GM23338 (cell line): ENCODE data around the gene AGMAT. TPM values are rescaled to one million over a fixed set of nuclear protein-coding genes. Genes with fewer than 3 reads are reported as not detected.

ENCODE experiments used
- ATAC-seq: fragments of 200-7000 bp; cut with Tn5 transposase; 3 replicates; pipeline ENCODE4 v1.9.1; 2020
- DNase-seq: peaks from one replicate; pipeline ENCODE4 v3.0.0-alpha.2; 2015; ENCODE audit warnings: low spot score
- H2AFZ ChIP-seq: fragments of 200-600 bp; sonication (generic); 2 replicates; pipeline ENCODE4 v1.8.0; 2016; ENCODE audit warnings: antibody characterized with exemption, mild to moderate bottlenecking, moderate library complexity
- H3F3A ChIP-seq: fragments of 200-600 bp; sonication (generic); replicated peaks from 2 replicates; pipeline ENCODE4 v1.8.0; 2017; ENCODE audit warnings: antibody characterized with exemption, mixed run types, low read depth
- H3K27ac ChIP-seq: fragments of 200-600 bp; sonication (generic); 2 replicates; pipeline ENCODE4 v1.6.1; 2016; ENCODE audit warnings: low read depth
- H3K27me3 ChIP-seq: fragments of 200-600 bp; sonication (generic); 2 replicates; pipeline ENCODE4 v1.8.0; 2016; ENCODE audit warnings: mild to moderate bottlenecking, mixed run types, moderate library complexity; ENCODE audit not compliant: insufficient read depth
- H3K36me3 ChIP-seq: fragments of 200-600 bp; sonication (generic); 2 replicates; pipeline ENCODE4 v1.8.0; 2016; ENCODE audit warnings: mild to moderate bottlenecking; ENCODE audit not compliant: insufficient read depth
- H3K4me1 ChIP-seq: fragments of 200-600 bp; sonication (generic); 2 replicates; pipeline ENCODE4 v1.8.0; 2016; ENCODE audit warnings: mild to moderate bottlenecking, moderate library complexity; ENCODE audit not compliant: insufficient read depth
- H3K4me2 ChIP-seq: fragments of 200-600 bp; sonication (generic); 2 replicates; pipeline ENCODE4 v1.7.1; 2017; ENCODE audit warnings: mixed run types
- H3K4me3 ChIP-seq: fragments of 200-600 bp; sonication (generic); 2 replicates; pipeline ENCODE4 v1.6.1; 2016; ENCODE audit warnings: mixed run types
- H3K79me2 ChIP-seq: fragments of 200-600 bp; sonication (generic); replicated peaks from 2 replicates; pipeline ENCODE4 v1.8.0; 2017; ENCODE audit warnings: mild to moderate bottlenecking; ENCODE audit not compliant: insufficient read depth
- H3K9me2 ChIP-seq: fragments of 200-600 bp; sonication (generic); 2 replicates; pipeline ENCODE4 v1.8.0; 2017; ENCODE audit not compliant: insufficient read depth
- H4K20me1 ChIP-seq: fragments of 200-600 bp; sonication (generic); replicated peaks from 2 replicates; pipeline ENCODE4 v1.8.0; 2017; ENCODE audit warnings: mild to moderate bottlenecking; ENCODE audit not compliant: insufficient read depth
- H3K27ac Mint-ChIP-seq: 2 replicates; pipeline ENCODE4 v1.8.0; 2020; ENCODE audit warnings: inconsistent platforms, mild to moderate bottlenecking, moderate library complexity, mixed read lengths
- H3K27me3 Mint-ChIP-seq: 3 replicates; pipeline ENCODE4 v1.8.0; 2022; ENCODE audit warnings: low read depth, mild to moderate bottlenecking, moderate library complexity, mixed read lengths, inconsistent platforms; ENCODE audit not compliant: insufficient read depth, poor library complexity
- H3K36me3 Mint-ChIP-seq: 3 replicates; pipeline ENCODE4 v1.8.0; 2021; ENCODE audit warnings: low read depth, mild to moderate bottlenecking, inconsistent platforms, moderate library complexity, mixed read lengths
- H3K4me1 Mint-ChIP-seq: 3 replicates; pipeline ENCODE4 v1.8.0; 2020; ENCODE audit warnings: mild to moderate bottlenecking, inconsistent platforms, mixed read lengths
- H3K4me3 Mint-ChIP-seq: 3 replicates; pipeline ENCODE4 v1.8.0; 2021; ENCODE audit warnings: moderate library complexity, mild to moderate bottlenecking, inconsistent platforms, mixed read lengths
- H3K9me3 Mint-ChIP-seq: 3 replicates; pipeline ENCODE4 v1.8.0; 2020; ENCODE audit warnings: moderate library complexity, mild to moderate bottlenecking, inconsistent platforms, mixed read lengths
- CREB1 ChIP-seq: fragments of 250-450 bp; sonication (Bioruptor Pico); IDR thresholded peaks from 2 replicates; pipeline ENCODE4 v1.5.0; 2020; ENCODE audit warnings: low read depth, mild to moderate bottlenecking, moderate library complexity
- EZH2 ChIP-seq: fragments of 200-600 bp; sonication (generic); IDR thresholded peaks from one replicate; pipeline ENCODE4 v1.8.0; 2017; ENCODE audit warnings: antibody characterized with exemption, mild to moderate bottlenecking, low read depth; ENCODE audit not compliant: unreplicated experiment
- EZH2phosphoT487 ChIP-seq: fragments of 200-600 bp; sonication (generic); IDR thresholded peaks from one replicate; pipeline ENCODE4 v1.8.1; 2018; ENCODE audit warnings: antibody characterized with exemption; ENCODE audit not compliant: unreplicated experiment
- JUNB ChIP-seq: IDR thresholded peaks from one replicate; pipeline ENCODE4 v1.6.1; 2016; ENCODE audit warnings: antibody characterized with exemption; ENCODE audit not compliant: unreplicated experiment
- NANOG ChIP-seq: IDR thresholded peaks from 2 replicates; pipeline ENCODE4 v1.6.1; 2016; ENCODE audit warnings: antibody characterized with exemption, borderline replicate concordance
- POLR2AphosphoS5 ChIP-seq: IDR thresholded peaks from 2 replicates; pipeline ENCODE4 v1.6.1; 2016; ENCODE audit warnings: antibody characterized with exemption, low read depth
- REST ChIP-seq: IDR thresholded peaks from one replicate; pipeline ENCODE4 v1.6.1; 2018; ENCODE audit warnings: antibody characterized with exemption; ENCODE audit not compliant: unreplicated experiment
- STAT1 ChIP-seq: IDR thresholded peaks from one replicate; pipeline ENCODE4 v1.6.1; 2016; ENCODE audit warnings: antibody characterized with exemption; ENCODE audit not compliant: unreplicated experiment
- ZNF114 ChIP-seq: fragments of 250-450 bp; sonication (Bioruptor Pico); IDR thresholded peaks from 2 replicates; pipeline ENCODE4 v1.5.0; 2020; ENCODE audit warnings: mild to moderate bottlenecking, moderate library complexity
- ZNF331 ChIP-seq: fragments of 250-450 bp; sonication (Bioruptor Pico); IDR thresholded peaks from 2 replicates; pipeline ENCODE4 v1.5.0; 2020; ENCODE audit warnings: low read depth, mild to moderate bottlenecking, moderate library complexity
- polyA plus RNA-seq: library from polyadenylated mRNA; unstranded; fragments of >200 nt; fragmentation: Nextera tagmentation; extraction: Ambion mirVana; gene quantifications from 2 replicates; pipeline ENCODE4 v1.2.1, GENCODE V29; 2016
- total RNA-seq: library from RNA; depleted of rRNA; stranded (reverse); fragments of >200 nt; shearing (Covaris generic); gene quantifications from 2 replicates; pipeline ENCODE4 v1.2.3, GENCODE V29; 2014
- TF ChIP-seq, protein P1 (sequence below), 2 experiments: fragments of 200-600 bp in 1 of 2; sonication (generic) in 1 of 2; conservative IDR thresholded peaks; 2 replicates each; pipeline versions ENCODE4 v1.5.1 to v1.6.1; 2016 to 2017; ENCODE audit warnings: antibody characterized with exemption in 2 of 2, low read depth in 2 of 2, mild to moderate bottlenecking in 2 of 2, moderate library complexity in 1 of 2
- TF ChIP-seq, protein P2 (sequence below): fragments of 250-450 bp; sonication (Bioruptor Pico); IDR thresholded peaks from 2 replicates; pipeline ENCODE4 v1.5.0; 2020; ENCODE audit warnings: mild to moderate bottlenecking, moderate library complexity

Gene AGMAT
- total and polyA plus RNA-seq, 2 experiments from 2014 or later = 1.8 to 7.4 TPM

DNA sequence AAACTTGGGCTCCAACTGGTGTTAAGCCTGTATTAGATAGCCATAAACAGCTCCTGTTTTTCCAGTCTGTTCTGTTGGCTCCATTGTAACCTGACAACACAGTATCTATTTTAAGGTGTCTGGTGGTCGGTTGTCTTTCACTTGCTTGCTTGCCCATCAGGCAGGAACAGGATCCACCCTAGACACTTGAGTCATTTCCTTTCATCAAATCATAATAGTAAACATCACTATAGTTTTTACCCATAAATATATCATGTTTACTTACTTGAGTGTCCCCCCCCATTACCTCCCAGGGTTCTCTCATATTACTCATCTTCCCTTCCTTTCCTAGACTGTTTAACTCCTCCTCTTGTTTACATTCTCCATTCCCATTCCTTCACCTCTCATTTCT, 35.3 kb upstream of the AGMAT start:
- peaks cover 8% of the 10 kb centered on the region; the same call in 2 of the 3 replicates for H3K36me3 Mint-ChIP-seq
- no peaks in the 10 kb centered on the region for H3K9me3 Mint-ChIP-seq
- Histone ChIP-seq H3K27ac (no peak overlapping the region), H3K9me2 (no peaks in the 10 kb centered on the region; the same call in 1 of the 2 replicates), H3F3A (peaks cover 4% of the 10 kb centered on the region; the same call in 1 of the 2 replicates), H4K20me1 (peaks cover 45% of the 10 kb centered on the region), H3K4me2 (peak overlapping the region; percentile 91; the same call in 1 of the 2 replicates), H3K36me3 (peaks cover 5% of the 10 kb centered on the region; the same call in 1 of the 2 replicates), H3K79me2 (peaks cover 77% of the 10 kb centered on the region), H2AFZ (no peak overlapping the region), H3K4me1 (peaks cover 21% of the 10 kb centered on the region; the same call in 1 of the 2 replicates), H3K4me3 (no peak overlapping the region), H3K27me3 (no peaks in the 10 kb centered on the region)
- no peak for ATAC-seq
- no peak overlapping the region for H3K27ac Mint-ChIP-seq
- TF ChIP-seq EZH2phosphoT487 (no peak), EZH2 (no peak), CREB1 (CRISPR knock-in tag) (no peak), ZNF331 (no peak), STAT1 (no peak), REST (no peak), NANOG (no peak), POLR2AphosphoS5 (no peak), ZNF114 (no peak), JUNB (no peak)
- TF ChIP-seq, protein P1, sequence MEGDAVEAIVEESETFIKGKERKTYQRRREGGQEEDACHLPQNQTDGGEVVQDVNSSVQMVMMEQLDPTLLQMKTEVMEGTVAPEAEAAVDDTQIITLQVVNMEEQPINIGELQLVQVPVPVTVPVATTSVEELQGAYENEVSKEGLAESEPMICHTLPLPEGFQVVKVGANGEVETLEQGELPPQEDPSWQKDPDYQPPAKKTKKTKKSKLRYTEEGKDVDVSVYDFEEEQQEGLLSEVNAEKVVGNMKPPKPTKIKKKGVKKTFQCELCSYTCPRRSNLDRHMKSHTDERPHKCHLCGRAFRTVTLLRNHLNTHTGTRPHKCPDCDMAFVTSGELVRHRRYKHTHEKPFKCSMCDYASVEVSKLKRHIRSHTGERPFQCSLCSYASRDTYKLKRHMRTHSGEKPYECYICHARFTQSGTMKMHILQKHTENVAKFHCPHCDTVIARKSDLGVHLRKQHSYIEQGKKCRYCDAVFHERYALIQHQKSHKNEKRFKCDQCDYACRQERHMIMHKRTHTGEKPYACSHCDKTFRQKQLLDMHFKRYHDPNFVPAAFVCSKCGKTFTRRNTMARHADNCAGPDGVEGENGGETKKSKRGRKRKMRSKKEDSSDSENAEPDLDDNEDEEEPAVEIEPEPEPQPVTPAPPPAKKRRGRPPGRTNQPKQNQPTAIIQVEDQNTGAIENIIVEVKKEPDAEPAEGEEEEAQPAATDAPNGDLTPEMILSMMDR (conservative IDR thresholded peaks at IDR 0.05; ENCODE audit: low read depth in 2 of 2) = no peak
- TF ChIP-seq, protein P2, sequence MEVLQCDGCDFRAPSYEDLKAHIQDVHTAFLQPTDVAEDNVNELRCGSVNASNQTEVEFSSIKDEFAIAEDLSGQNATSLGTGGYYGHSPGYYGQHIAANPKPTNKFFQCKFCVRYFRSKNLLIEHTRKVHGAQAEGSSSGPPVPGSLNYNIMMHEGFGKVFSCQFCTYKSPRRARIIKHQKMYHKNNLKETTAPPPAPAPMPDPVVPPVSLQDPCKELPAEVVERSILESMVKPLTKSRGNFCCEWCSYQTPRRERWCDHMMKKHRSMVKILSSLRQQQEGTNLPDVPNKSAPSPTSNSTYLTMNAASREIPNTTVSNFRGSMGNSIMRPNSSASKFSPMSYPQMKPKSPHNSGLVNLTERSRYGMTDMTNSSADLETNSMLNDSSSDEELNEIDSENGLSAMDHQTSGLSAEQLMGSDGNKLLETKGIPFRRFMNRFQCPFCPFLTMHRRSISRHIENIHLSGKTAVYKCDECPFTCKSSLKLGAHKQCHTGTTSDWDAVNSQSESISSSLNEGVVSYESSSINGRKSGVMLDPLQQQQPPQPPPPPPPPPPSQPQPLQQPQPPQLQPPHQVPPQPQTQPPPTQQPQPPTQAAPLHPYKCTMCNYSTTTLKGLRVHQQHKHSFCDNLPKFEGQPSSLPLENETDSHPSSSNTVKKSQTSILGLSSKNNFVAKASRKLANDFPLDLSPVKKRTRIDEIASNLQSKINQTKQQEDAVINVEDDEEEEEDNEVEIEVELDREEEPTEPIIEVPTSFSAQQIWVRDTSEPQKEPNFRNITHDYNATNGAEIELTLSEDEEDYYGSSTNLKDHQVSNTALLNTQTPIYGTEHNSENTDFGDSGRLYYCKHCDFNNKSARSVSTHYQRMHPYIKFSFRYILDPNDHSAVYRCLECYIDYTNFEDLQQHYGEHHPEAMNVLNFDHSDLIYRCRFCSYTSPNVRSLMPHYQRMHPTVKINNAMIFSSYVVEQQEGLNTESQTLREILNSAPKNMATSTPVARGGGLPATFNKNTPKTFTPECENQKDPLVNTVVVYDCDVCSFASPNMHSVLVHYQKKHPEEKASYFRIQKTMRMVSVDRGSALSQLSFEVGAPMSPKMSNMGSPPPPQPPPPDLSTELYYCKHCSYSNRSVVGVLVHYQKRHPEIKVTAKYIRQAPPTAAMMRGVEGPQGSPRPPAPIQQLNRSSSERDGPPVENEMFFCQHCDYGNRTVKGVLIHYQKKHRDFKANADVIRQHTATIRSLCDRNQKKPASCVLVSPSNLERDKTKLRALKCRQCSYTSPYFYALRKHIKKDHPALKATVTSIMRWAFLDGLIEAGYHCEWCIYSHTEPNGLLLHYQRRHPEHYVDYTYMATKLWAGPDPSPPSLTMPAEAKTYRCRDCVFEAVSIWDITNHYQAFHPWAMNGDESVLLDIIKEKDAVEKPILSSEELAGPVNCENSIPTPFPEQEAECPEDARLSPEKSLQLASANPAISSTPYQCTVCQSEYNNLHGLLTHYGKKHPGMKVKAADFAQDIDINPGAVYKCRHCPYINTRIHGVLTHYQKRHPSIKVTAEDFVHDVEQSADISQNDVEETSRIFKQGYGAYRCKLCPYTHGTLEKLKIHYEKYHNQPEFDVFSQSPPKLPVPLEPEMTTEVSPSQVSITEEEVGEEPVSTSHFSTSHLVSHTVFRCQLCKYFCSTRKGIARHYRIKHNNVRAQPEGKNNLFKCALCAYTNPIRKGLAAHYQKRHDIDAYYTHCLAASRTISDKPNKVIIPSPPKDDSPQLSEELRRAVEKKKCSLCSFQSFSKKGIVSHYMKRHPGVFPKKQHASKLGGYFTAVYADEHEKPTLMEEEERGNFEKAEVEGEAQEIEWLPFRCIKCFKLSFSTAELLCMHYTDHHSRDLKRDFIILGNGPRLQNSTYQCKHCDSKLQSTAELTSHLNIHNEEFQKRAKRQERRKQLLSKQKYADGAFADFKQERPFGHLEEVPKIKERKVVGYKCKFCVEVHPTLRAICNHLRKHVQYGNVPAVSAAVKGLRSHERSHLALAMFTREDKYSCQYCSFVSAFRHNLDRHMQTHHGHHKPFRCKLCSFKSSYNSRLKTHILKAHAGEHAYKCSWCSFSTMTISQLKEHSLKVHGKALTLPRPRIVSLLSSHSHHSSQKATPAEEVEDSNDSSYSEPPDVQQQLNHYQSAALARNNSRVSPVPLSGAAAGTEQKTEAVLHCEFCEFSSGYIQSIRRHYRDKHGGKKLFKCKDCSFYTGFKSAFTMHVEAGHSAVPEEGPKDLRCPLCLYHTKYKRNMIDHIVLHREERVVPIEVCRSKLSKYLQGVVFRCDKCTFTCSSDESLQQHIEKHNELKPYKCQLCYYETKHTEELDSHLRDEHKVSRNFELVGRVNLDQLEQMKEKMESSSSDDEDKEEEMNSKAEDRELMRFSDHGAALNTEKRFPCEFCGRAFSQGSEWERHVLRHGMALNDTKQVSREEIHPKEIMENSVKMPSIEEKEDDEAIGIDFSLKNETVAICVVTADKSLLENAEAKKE (CRISPR knock-in tag) = no peak
- DNase-seq = no peak
- peak overlapping the region; percentile 25; the same call in 1 of the 3 replicates for H3K4me3 Mint-ChIP-seq
- H3K4me1 Mint-ChIP-seq = peaks cover 26% of the 10 kb centered on the region
- H3K27me3 Mint-ChIP-seq = peaks cover 10% of the 10 kb centered on the region
